ENCODE data around the gene POLE. TPM values are rescaled to one million over a fixed set of nuclear protein-coding genes. Genes with fewer than 3 reads are reported as not detected.

POLE gene
- total and polyA plus RNA-seq, 4 donors, result 7.6 to 39.2 (median 19.7) TPM

GRCh38 chr12:132658149-132658894, 28.8 kb downstream of the POLE start:
- 93% methylated on average over 32 of the region's 32 CpGs for WGBS
- H3K4me1 ChIP-seq (ENCODE audit: control insufficient read depth in 4 of 4, insufficient read depth in 4 of 4, low read length in 3 of 4), result no peaks in the 10 kb centered on the region
- no peak overlapping the region for H3K27ac ChIP-seq (ENCODE audit: low read depth in 1 of 2, low read length in 2 of 2)
- no peak overlapping the region for H3K4me3 ChIP-seq (ENCODE audit: low read depth in 1 of 3, low read length in 3 of 3)
- H3K36me3 ChIP-seq (ENCODE audit: control insufficient read depth in 4 of 4, insufficient read depth in 3 of 4, low read depth in 1 of 4, low read length in 3 of 4), result peaks cover 6 to 91% (median 59%) of the 10 kb centered on the region in 4 donors
- H3K9me3 ChIP-seq (ENCODE audit: control insufficient read depth in 4 of 4, low read length in 3 of 4), result no peaks in the 10 kb centered on the region
- DNase-seq (ENCODE audit: low spot score), result no peak
- H3K9ac ChIP-seq (ENCODE audit: low read depth in 1 of 2, low read length in 2 of 2), result no peak overlapping the region
- TF ChIP-seq RAD21 (IDR thresholded peaks at IDR 0.05), result no peak
- TF ChIP-seq, protein P1, sequence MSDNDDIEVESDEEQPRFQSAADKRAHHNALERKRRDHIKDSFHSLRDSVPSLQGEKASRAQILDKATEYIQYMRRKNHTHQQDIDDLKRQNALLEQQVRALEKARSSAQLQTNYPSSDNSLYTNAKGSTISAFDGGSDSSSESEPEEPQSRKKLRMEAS (IDR thresholded peaks at IDR 0.05), result no peak
- TF ChIP-seq ZBTB33 (IDR thresholded peaks at IDR 0.05), result no peak
- TF ChIP-seq NR2F2 (IDR thresholded peaks at IDR 0.05), result no peak
- no peak for TF ChIP-seq TAF1 (conservative IDR thresholded peaks at IDR 0.05)
- no peak for TF ChIP-seq FOXA1 (IDR thresholded peaks at IDR 0.05)
- no peak for TF ChIP-seq YY1 (IDR thresholded peaks at IDR 0.05)
- no peak for TF ChIP-seq EGR1 (IDR thresholded peaks at IDR 0.05; ENCODE audit: low read depth in 2 of 2)
- no peak for TF ChIP-seq SP1 (IDR thresholded peaks at IDR 0.05)
- TF ChIP-seq RXRA (IDR thresholded peaks at IDR 0.05), result no peak
- TF ChIP-seq, protein P2, sequence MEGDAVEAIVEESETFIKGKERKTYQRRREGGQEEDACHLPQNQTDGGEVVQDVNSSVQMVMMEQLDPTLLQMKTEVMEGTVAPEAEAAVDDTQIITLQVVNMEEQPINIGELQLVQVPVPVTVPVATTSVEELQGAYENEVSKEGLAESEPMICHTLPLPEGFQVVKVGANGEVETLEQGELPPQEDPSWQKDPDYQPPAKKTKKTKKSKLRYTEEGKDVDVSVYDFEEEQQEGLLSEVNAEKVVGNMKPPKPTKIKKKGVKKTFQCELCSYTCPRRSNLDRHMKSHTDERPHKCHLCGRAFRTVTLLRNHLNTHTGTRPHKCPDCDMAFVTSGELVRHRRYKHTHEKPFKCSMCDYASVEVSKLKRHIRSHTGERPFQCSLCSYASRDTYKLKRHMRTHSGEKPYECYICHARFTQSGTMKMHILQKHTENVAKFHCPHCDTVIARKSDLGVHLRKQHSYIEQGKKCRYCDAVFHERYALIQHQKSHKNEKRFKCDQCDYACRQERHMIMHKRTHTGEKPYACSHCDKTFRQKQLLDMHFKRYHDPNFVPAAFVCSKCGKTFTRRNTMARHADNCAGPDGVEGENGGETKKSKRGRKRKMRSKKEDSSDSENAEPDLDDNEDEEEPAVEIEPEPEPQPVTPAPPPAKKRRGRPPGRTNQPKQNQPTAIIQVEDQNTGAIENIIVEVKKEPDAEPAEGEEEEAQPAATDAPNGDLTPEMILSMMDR (IDR thresholded peaks at IDR 0.05; ENCODE audit: low read depth, low read length, missing input control), result no peak
- no peak for TF ChIP-seq FOXA2 (IDR thresholded peaks at IDR 0.05)
- TF ChIP-seq JUND (IDR thresholded peaks at IDR 0.05), result no peak
- no peak for TF ChIP-seq HNF4A (conservative IDR thresholded peaks at IDR 0.05)
- no peak for TF ChIP-seq ATF3 (IDR thresholded peaks at IDR 0.05)
- TF ChIP-seq GABPA (IDR thresholded peaks at IDR 0.05 in 1 of 2, conservative IDR thresholded peaks at IDR 0.05 in 1 of 2), result no peak
- TF ChIP-seq REST (IDR thresholded peaks at IDR 0.05), result no peak
- H3K27me3 ChIP-seq (ENCODE audit: control insufficient read depth in 4 of 4, insufficient read depth in 4 of 4, low read length in 3 of 4), result no peaks in the 10 kb centered on the region
